ENCODE data around the gene KCNH2. TPM values are rescaled to one million over a fixed set of nuclear protein-coding genes. Genes with fewer than 3 reads are reported as not detected.

The KCNH2 gene
- polyA plus RNA-seq, 3 donors: not detected

DNA sequence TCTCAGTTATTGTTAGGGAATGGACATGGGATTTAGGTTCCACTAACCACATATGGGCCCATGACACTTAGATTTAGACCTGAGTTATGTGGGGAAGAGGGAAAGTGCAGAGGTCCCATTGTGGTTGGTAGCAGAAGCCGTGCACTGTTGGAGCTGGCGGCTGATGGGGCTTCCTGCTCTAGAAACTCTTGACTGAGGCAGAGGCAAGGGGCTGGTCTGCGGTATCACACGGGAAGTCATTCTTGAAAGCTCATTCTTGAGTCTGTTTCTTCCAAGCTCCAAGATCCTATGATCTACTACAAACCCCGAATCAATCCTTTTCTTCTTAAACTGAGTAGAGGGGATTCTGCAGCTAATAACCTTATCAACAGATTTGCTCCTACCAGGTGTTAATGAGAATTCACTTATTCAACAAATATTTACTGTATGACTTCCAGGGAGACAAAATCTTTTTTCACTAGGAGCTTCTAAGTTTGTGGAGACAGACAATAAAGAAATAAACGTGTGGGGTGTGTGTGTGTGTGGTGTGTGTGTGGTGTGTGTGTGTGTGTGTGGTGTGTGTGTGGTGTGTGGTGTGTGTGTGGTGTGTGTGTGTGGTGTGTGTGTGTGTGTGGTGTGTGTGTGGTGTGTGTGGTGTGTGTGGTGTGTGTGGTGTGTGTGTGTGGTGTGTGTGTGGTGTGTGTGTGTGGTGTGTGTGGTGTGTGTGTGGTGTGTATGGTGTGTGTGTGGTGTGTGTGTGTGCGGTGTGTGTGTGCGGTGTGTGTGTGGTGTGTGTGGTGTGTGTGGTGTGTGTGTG, 68.7 kb downstream of the KCNH2 start:
- H4K20me1 ChIP-seq (ENCODE audit: insufficient read depth, low read length): no peaks in the 10 kb centered on the region
- intact Hi-C loops (cut with micrococcal nuclease): no loop called here
- no peak overlapping the region for H2AFZ ChIP-seq (ENCODE audit: insufficient read depth, low read depth, low read length, poor library complexity, severe bottlenecking)
- H3K27ac ChIP-seq (ENCODE audit: low read depth in 1 of 2, low read length in 2 of 2): no peak overlapping the region
- H3K4me3 ChIP-seq (replicated peaks in 1 of 3; ENCODE audit: low read depth in 2 of 3, low read length in 3 of 3): no peak overlapping the region
- Mint-ChIP-seq H3K27me3 (ENCODE audit: low read depth in 3 of 3) (peaks cover 22 to 39% (median 38%) of the 10 kb centered on the region in 3 donors), H3K27ac (no peak overlapping the region), H3K9me3 (peaks cover 0 to 3% (median 0%) of the 10 kb centered on the region in 7 donors), H3K4me3 (peak overlapping the region in 1 of 2 donors; percentile 11), H3K4me1 (no peaks in the 10 kb centered on the region), H3K36me3 (no peaks in the 10 kb centered on the region)
- no peak overlapping the region for H3K4me2 ChIP-seq (replicated peaks; ENCODE audit: extremely low read depth, low read length, poor library complexity, severe bottlenecking)
- peaks cover 6 to 16% of the 10 kb centered on the region in 2 donors for H3K27me3 ChIP-seq (ENCODE audit: control insufficient read depth in 2 of 2, insufficient read depth in 2 of 2, low read length in 2 of 2)
- no peaks in the 10 kb centered on the region for H3K9me3 ChIP-seq (replicated peaks in 1 of 2; ENCODE audit: control insufficient read depth in 1 of 2, insufficient read depth in 1 of 2, low read length in 2 of 2)
- H3K4me1 ChIP-seq (ENCODE audit: control insufficient read depth in 1 of 2, insufficient read depth in 2 of 2, low read length in 2 of 2): no peaks in the 10 kb centered on the region
- TF ChIP-seq, protein P1, sequence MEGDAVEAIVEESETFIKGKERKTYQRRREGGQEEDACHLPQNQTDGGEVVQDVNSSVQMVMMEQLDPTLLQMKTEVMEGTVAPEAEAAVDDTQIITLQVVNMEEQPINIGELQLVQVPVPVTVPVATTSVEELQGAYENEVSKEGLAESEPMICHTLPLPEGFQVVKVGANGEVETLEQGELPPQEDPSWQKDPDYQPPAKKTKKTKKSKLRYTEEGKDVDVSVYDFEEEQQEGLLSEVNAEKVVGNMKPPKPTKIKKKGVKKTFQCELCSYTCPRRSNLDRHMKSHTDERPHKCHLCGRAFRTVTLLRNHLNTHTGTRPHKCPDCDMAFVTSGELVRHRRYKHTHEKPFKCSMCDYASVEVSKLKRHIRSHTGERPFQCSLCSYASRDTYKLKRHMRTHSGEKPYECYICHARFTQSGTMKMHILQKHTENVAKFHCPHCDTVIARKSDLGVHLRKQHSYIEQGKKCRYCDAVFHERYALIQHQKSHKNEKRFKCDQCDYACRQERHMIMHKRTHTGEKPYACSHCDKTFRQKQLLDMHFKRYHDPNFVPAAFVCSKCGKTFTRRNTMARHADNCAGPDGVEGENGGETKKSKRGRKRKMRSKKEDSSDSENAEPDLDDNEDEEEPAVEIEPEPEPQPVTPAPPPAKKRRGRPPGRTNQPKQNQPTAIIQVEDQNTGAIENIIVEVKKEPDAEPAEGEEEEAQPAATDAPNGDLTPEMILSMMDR (IDR thresholded peaks at IDR 0.05): no peak
- no peaks in the 10 kb centered on the region for H3K36me3 ChIP-seq (replicated peaks in 1 of 2; ENCODE audit: control insufficient read depth in 1 of 2, insufficient read depth in 2 of 2, low read length in 2 of 2)
- WGBS (ENCODE audit: insufficient coverage): 0% methylated on average over 2 of the region's 8 CpGs
- DNase-seq: no peak
- H3K9ac ChIP-seq (ENCODE audit: insufficient read depth, low read length, poor library complexity, severe bottlenecking): no peak overlapping the region
- H3K79me2 ChIP-seq (ENCODE audit: insufficient read depth, low read length): no peaks in the 10 kb centered on the region

DNA sequence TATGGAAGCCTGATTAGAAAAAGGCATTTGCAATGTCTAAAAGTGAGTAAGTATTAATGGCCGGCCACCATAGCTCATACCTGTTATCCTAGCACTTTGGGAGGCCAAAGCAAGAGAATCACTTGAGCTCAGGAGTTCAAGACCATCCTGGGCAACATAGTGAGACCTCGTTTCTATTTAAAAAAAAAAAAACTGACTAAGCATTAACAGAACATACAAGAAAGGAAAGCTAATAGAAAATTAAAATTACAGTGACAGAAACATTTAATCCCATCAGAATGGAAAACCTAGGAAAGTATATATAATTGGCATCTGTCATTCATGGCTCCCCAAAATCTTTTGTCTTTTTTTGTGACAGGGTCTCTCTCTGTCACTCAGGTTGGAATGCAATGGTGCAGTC, 69.9 kb downstream of the KCNH2 start:
- no peak for DNase-seq
- TF ChIP-seq, protein P1 (IDR thresholded peaks at IDR 0.05): no peak
- H3K36me3 Mint-ChIP-seq: no peaks in the 10 kb centered on the region
- Histone ChIP-seq H3K4me3 (replicated peaks in 1 of 3; ENCODE audit: low read depth in 2 of 3, low read length in 3 of 3) (no peak overlapping the region), H2AFZ (ENCODE audit: insufficient read depth, low read depth, low read length, poor library complexity, severe bottlenecking) (no peak overlapping the region), H3K4me1 (ENCODE audit: control insufficient read depth in 1 of 2, insufficient read depth in 2 of 2, low read length in 2 of 2) (peaks cover 0 to 6% of the 10 kb centered on the region in 2 donors), H4K20me1 (ENCODE audit: insufficient read depth, low read length) (no peaks in the 10 kb centered on the region), H3K27ac (ENCODE audit: low read depth in 1 of 2, low read length in 2 of 2) (no peak overlapping the region), H3K27me3 (ENCODE audit: control insufficient read depth in 2 of 2, insufficient read depth in 2 of 2, low read length in 2 of 2) (peaks cover 7 to 27% of the 10 kb centered on the region in 2 donors), H3K4me2 (replicated peaks; ENCODE audit: extremely low read depth, low read length, poor library complexity, severe bottlenecking) (no peak overlapping the region), H3K36me3 (replicated peaks in 1 of 2; ENCODE audit: control insufficient read depth in 1 of 2, insufficient read depth in 2 of 2, low read length in 2 of 2) (no peaks in the 10 kb centered on the region), H3K9me3 (replicated peaks in 1 of 2; ENCODE audit: control insufficient read depth in 1 of 2, insufficient read depth in 1 of 2, low read length in 2 of 2) (no peaks in the 10 kb centered on the region), H3K79me2 (ENCODE audit: insufficient read depth, low read length) (no peaks in the 10 kb centered on the region), H3K9ac (ENCODE audit: insufficient read depth, low read length, poor library complexity, severe bottlenecking) (no peak overlapping the region)
- peaks cover 0 to 7% (median 0%) of the 10 kb centered on the region in 7 donors for H3K9me3 Mint-ChIP-seq
- H3K27me3 Mint-ChIP-seq (ENCODE audit: low read depth in 3 of 3): peaks cover 34 to 46% (median 45%) of the 10 kb centered on the region in 3 donors
- WGBS (ENCODE audit: insufficient coverage): no CpG with 5 or more reads among the region's 2 CpGs
- no peak overlapping the region for H3K27ac Mint-ChIP-seq
- intact Hi-C loops (cut with micrococcal nuclease): no loop called here
- H3K4me1 Mint-ChIP-seq: peaks cover 4% of the 10 kb centered on the region
- H3K4me3 Mint-ChIP-seq: no peak overlapping the region
